Measurements from ENCODE around the gene SLC13A3.

- TF ChIP-seq REST (IDR thresholded peaks at IDR 0.05; ENCODE audit: insufficient replicate concordance, low read depth), result no peak
- TF ChIP-seq, protein P1, sequence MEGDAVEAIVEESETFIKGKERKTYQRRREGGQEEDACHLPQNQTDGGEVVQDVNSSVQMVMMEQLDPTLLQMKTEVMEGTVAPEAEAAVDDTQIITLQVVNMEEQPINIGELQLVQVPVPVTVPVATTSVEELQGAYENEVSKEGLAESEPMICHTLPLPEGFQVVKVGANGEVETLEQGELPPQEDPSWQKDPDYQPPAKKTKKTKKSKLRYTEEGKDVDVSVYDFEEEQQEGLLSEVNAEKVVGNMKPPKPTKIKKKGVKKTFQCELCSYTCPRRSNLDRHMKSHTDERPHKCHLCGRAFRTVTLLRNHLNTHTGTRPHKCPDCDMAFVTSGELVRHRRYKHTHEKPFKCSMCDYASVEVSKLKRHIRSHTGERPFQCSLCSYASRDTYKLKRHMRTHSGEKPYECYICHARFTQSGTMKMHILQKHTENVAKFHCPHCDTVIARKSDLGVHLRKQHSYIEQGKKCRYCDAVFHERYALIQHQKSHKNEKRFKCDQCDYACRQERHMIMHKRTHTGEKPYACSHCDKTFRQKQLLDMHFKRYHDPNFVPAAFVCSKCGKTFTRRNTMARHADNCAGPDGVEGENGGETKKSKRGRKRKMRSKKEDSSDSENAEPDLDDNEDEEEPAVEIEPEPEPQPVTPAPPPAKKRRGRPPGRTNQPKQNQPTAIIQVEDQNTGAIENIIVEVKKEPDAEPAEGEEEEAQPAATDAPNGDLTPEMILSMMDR (IDR thresholded peaks at IDR 0.05; ENCODE audit: insufficient read depth, low read length), result no peak
Observed at GRCh38 chr20:46605181-46605580, 46.1 kb downstream of the SLC13A3 start.

Data from HL-60 (cell line).